H9 (cell line): Measurements from ENCODE around the gene PLEKHG2. TPM values are rescaled to one million over a fixed set of nuclear protein-coding genes. Genes with fewer than 3 reads are reported as not detected.
A peak's percentile ranks its signal among the peaks of the same experiment; 100 is the strongest.

Experiments
- DNase-seq: peaks from one replicate; pipeline ENCODE4 v3.0.0-alpha.2; 2017
- H2AFZ ChIP-seq: one replicate; pipeline ENCODE4 v1.6.1; 2013; ENCODE audit warnings: mild to moderate bottlenecking, low read length, control low read depth, moderate library complexity
- H2AK5ac ChIP-seq: 2 replicates; pipeline ENCODE4 v1.6.1; 2013; ENCODE audit warnings: low read length, control low read depth, mixed read lengths; ENCODE audit not compliant: insufficient read length
- H2BK120ac ChIP-seq: one replicate; pipeline ENCODE4 v1.6.1; 2013; ENCODE audit warnings: low read depth, mild to moderate bottlenecking, low read length, control low read depth, inconsistent platforms; ENCODE audit not compliant: poor library complexity, severe bottlenecking
- H2BK12ac ChIP-seq: 2 replicates; pipeline ENCODE4 v1.6.1; 2013; ENCODE audit warnings: low read length, control low read depth, mixed read lengths, low read depth; ENCODE audit not compliant: insufficient read length
- H2BK15ac ChIP-seq: 2 replicates; pipeline ENCODE4 v1.6.1; 2013; ENCODE audit warnings: low read depth, low read length, control low read depth
- H2BK20ac ChIP-seq: one replicate; pipeline ENCODE4 v1.6.1; 2013; ENCODE audit warnings: low read depth, mild to moderate bottlenecking, low read length, control low read depth, inconsistent platforms; ENCODE audit not compliant: poor library complexity, severe bottlenecking
- H2BK5ac ChIP-seq: 2 replicates; pipeline ENCODE4 v1.6.1; 2013; ENCODE audit warnings: low read length, control low read depth, mixed read lengths; ENCODE audit not compliant: insufficient read length
- H3K14ac ChIP-seq: 2 replicates; pipeline ENCODE4 v1.6.1; 2013; ENCODE audit warnings: low read length, control low read depth; ENCODE audit not compliant: insufficient read depth
- H3K18ac ChIP-seq: 2 replicates; pipeline ENCODE4 v1.6.1; 2013; ENCODE audit warnings: low read depth, mild to moderate bottlenecking, mixed read lengths, low read length, control low read depth; ENCODE audit not compliant: insufficient read length
- H3K23ac ChIP-seq: 2 replicates; pipeline ENCODE4 v1.6.1; 2013; ENCODE audit warnings: low read length, control low read depth, mixed read lengths, low read depth; ENCODE audit not compliant: insufficient read length
- H3K23me2 ChIP-seq: 2 replicates; pipeline ENCODE4 v1.6.1; 2013; ENCODE audit warnings: low read depth, mild to moderate bottlenecking, mixed read lengths, low read length, control low read depth; ENCODE audit not compliant: insufficient read length, poor library complexity, severe bottlenecking
- H3K27ac ChIP-seq: 2 replicates; pipeline ENCODE4 v1.5.1; 2013; ENCODE audit warnings: low read length, control low read depth, mixed read lengths, low read depth; ENCODE audit not compliant: insufficient read length
- H3K27me3 ChIP-seq: 2 replicates; pipeline ENCODE4 v1.6.1; 2013; ENCODE audit warnings: low read length, control low read depth, inconsistent platforms; ENCODE audit not compliant: insufficient read depth
- H3K4ac ChIP-seq: 2 replicates; pipeline ENCODE4 v1.6.1; 2013; ENCODE audit warnings: low read depth, mild to moderate bottlenecking, control low read depth, inconsistent platforms, low read length, moderate library complexity
- H3K4me1 ChIP-seq: 2 replicates; pipeline ENCODE4 v1.6.1; 2013; ENCODE audit warnings: low read length, control low read depth, inconsistent platforms; ENCODE audit not compliant: insufficient read depth
- H3K4me2 ChIP-seq: 2 replicates; pipeline ENCODE4 v1.6.1; 2013; ENCODE audit warnings: low read length, control low read depth, mixed read lengths; ENCODE audit not compliant: insufficient read length, insufficient read depth
- H3K56ac ChIP-seq: 2 replicates; pipeline ENCODE4 v1.6.1; 2013; ENCODE audit warnings: low read depth, mild to moderate bottlenecking, mixed read lengths, low read length, control low read depth; ENCODE audit not compliant: insufficient read length
- H3K79me1 ChIP-seq: 2 replicates; pipeline ENCODE4 v1.6.1; 2013; ENCODE audit warnings: low read depth, mild to moderate bottlenecking, moderate library complexity, low read length, control low read depth, inconsistent platforms; ENCODE audit not compliant: insufficient read depth, poor library complexity, severe bottlenecking
- H3K79me2 ChIP-seq: 2 replicates; pipeline ENCODE4 v1.6.1; 2013; ENCODE audit warnings: low read length, control low read depth, inconsistent platforms; ENCODE audit not compliant: insufficient read depth
- H3K9ac ChIP-seq: 2 replicates; pipeline ENCODE4 v1.6.1; 2013; ENCODE audit warnings: low read length, control low read depth, mixed read lengths; ENCODE audit not compliant: insufficient read length; ENCODE audit errors: extremely low read depth
- H3K9me3 ChIP-seq: one replicate; pipeline ENCODE4 v1.6.1; 2013; ENCODE audit warnings: low read depth, low read length, inconsistent platforms; ENCODE audit not compliant: control insufficient read depth
- H3T11ph ChIP-seq: one replicate; pipeline ENCODE4 v1.6.1; 2013; ENCODE audit warnings: mild to moderate bottlenecking, low read length, control low read depth, inconsistent platforms
- H4K20me1 ChIP-seq: one replicate; pipeline ENCODE4 v1.6.1; 2013; ENCODE audit not compliant: control insufficient read depth, insufficient read length, insufficient read depth
- H4K5ac ChIP-seq: 2 replicates; pipeline ENCODE4 v1.6.1; 2013; ENCODE audit warnings: low read depth, mild to moderate bottlenecking, mixed read lengths, low read length, control low read depth; ENCODE audit not compliant: insufficient read length
- H4K8ac ChIP-seq: replicated peaks from 2 replicates; pipeline ENCODE4 v1.6.1; 2013; ENCODE audit warnings: low read length, control low read depth, mixed read lengths, low read depth; ENCODE audit not compliant: insufficient read length
- H4K91ac ChIP-seq: 2 replicates; pipeline ENCODE4 v1.6.1; 2013; ENCODE audit warnings: low read depth, mild to moderate bottlenecking, moderate library complexity, mixed read lengths, low read length, control low read depth; ENCODE audit not compliant: insufficient read length
- H3K27ac Mint-ChIP-seq, 3 experiments: 2 replicates in 2 of 3; 3 replicates in 1 of 3; pipeline ENCODE4 v1.8.0; 2020 to 2021; ENCODE audit warnings: mixed read lengths in 3 of 3, mild to moderate bottlenecking in 1 of 3, moderate library complexity in 1 of 3
- H3K27me3 Mint-ChIP-seq: 2 replicates; pipeline ENCODE4 v1.8.0; 2021; ENCODE audit warnings: low read depth, mild to moderate bottlenecking, moderate library complexity, mixed read lengths
- H3K36me3 Mint-ChIP-seq, 3 experiments: 2 replicates in 2 of 3; 3 replicates in 1 of 3; pipeline ENCODE4 v1.8.0; 2020 to 2021; ENCODE audit warnings: low read depth in 3 of 3, mixed read lengths in 3 of 3; ENCODE audit not compliant: insufficient read depth in 1 of 3
- H3K4me1 Mint-ChIP-seq, 2 experiments: 2 replicates each; pipeline ENCODE4 v1.8.0; 2020; ENCODE audit warnings: mixed read lengths in 2 of 2
- H3K4me3 Mint-ChIP-seq, 2 experiments: 2 replicates in 1 of 2; 3 replicates in 1 of 2; pipeline ENCODE4 v1.8.0; 2020 to 2021; ENCODE audit warnings: mild to moderate bottlenecking in 2 of 2, mixed read lengths in 2 of 2, moderate library complexity in 1 of 2
- H3K9me3 Mint-ChIP-seq, 2 experiments: 2 replicates in 1 of 2; 3 replicates in 1 of 2; pipeline ENCODE4 v1.8.0; 2020; ENCODE audit warnings: mild to moderate bottlenecking in 2 of 2, mixed read lengths in 2 of 2, moderate library complexity in 1 of 2
- CTCF ChIP-seq: fragments of 200-600 bp; sonication (generic); conservative IDR thresholded peaks from 3 replicates; pipeline ENCODE4 v1.8.0; 2021; ENCODE audit warnings: antibody characterized with exemption, mild to moderate bottlenecking
- WGBS: extraction: QIAGEN DNeasy Blood & Tissue Kit; methylation state at CpG from one replicate; pipeline ENCODE4 v1.1.7; 2013; ENCODE audit warnings: missing lambda C conversion rate, low lambda C conversion rate, mixed read lengths; ENCODE audit not compliant: insufficient read length; ENCODE audit errors: extremely low coverage; 5-methylcytosine and 5-hydroxymethylcytosine counted together
- total RNA-seq: library from RNA; stranded (reverse); gene quantifications from 2 replicates; pipeline ENCODE4 v1.2.1, GENCODE V29; 2021

The PLEKHG2 gene
- total RNA-seq, 1 experiment from 2014 or later = 167 TPM

- H3K18ac ChIP-seq = no peak overlapping the region
- no peak overlapping the region for H2AFZ ChIP-seq
- no peak overlapping the region for H4K8ac ChIP-seq
- H2AK5ac ChIP-seq = no peak overlapping the region
- Mint-ChIP-seq H3K4me1 (peaks cover 0 to 5% of the 10 kb centered on the region in 2 experiments; a peak in 1 of 4 replicates), H3K27me3 (no peaks in the 10 kb centered on the region; the same call in 1 of the 2 replicates), H3K4me3 (0 out of 5 replicates have a peak overlapping the region, but pooled peaks of 1 of the 2 experiments have one; percentile 29), H3K27ac (peak overlapping the region in 2 of 3 experiments; percentile 63 to 68; a peak in 3 of 7 replicates), H3K9me3 (no peaks in the 10 kb centered on the region; a peak in 1 of 5 replicates), H3K36me3 (peaks cover 38 to 73% (median 69%) of the 10 kb centered on the region in 3 experiments; a peak in 6 of 7 replicates)
- H3T11ph ChIP-seq = no peak overlapping the region
- peak; percentile 88 for TF ChIP-seq CTCF
- no peak overlapping the region for H2BK20ac ChIP-seq
- H3K27me3 ChIP-seq = no peaks in the 10 kb centered on the region
- H4K20me1 ChIP-seq = no peaks in the 10 kb centered on the region
- H3K27ac ChIP-seq = no peak overlapping the region
- H3K56ac ChIP-seq = no peak overlapping the region
- H2BK5ac ChIP-seq = no peak overlapping the region
- H3K4ac ChIP-seq = no peak overlapping the region
- H3K79me1 ChIP-seq = no peaks in the 10 kb centered on the region
- no peak overlapping the region for H3K9ac ChIP-seq
- no peak overlapping the region for H3K14ac ChIP-seq
- no peaks in the 10 kb centered on the region for H3K4me1 ChIP-seq
- H4K5ac ChIP-seq = no peak overlapping the region
- H3K4me2 ChIP-seq = no peak overlapping the region
- H3K23ac ChIP-seq = no peak overlapping the region
- no peaks in the 10 kb centered on the region for H3K79me2 ChIP-seq
- no CpG with 5 or more reads among the region's 9 CpGs for WGBS
- H4K91ac ChIP-seq = no peak overlapping the region
- no peak overlapping the region for H2BK120ac ChIP-seq
- H3K9me3 ChIP-seq = no peaks in the 10 kb centered on the region
- peak; percentile 84 for DNase-seq
- H2BK15ac ChIP-seq = no peak overlapping the region
- no peaks in the 10 kb centered on the region for H3K23me2 ChIP-seq
- no peak overlapping the region for H2BK12ac ChIP-seq
Measured at GRCh38 chr19:39474139-39474620, 61.7 kb downstream of the PLEKHG2 start.
